ENCODE measurements around the gene SRCIN1. TPM values are rescaled to one million over a fixed set of nuclear protein-coding genes. Genes with fewer than 3 reads are reported as not detected.
A peak's percentile ranks its signal among the peaks of the same experiment; 100 is the strongest.
"Not testable (repeated sequence)": the region's sequence is repeated elsewhere in the genome, so short reads cannot be mapped to it uniquely, and the experiment has no call there.

Gene SRCIN1
- 0.05 TPM in 1 of 2 replicates, not detected in the other for total RNA-seq
- long read RNA-seq, result 0 reads

GRCh38 chr17:38605841-38606645, at the start of gene SRCIN1:
Gene SRCIN1 (minus strand): TSS chr17:38605952. CDS start chr17:38605705, 247 bp downstream.
- DNase-seq (ENCODE audit: extremely low spot score, unreplicated experiment), result no peak
- Mint-ChIP-seq H3K4me1 (ENCODE audit: unreplicated experiment) (peaks cover 10% of the 10 kb centered on the region), H3K36me3 (ENCODE audit: unreplicated experiment) (no peaks in the 10 kb centered on the region), H3K27ac (ENCODE audit: unreplicated experiment) (no peak within 1 kb of the TSS), H3K9me3 (ENCODE audit: unreplicated experiment) (no peaks in the 10 kb centered on the region), H3K27me3 (ENCODE audit: unreplicated experiment) (peaks cover 58% of the 10 kb centered on the region), H3K4me3 (ENCODE audit: unreplicated experiment) (peak within 1 kb of the TSS; percentile 63)
- TF ChIP-seq CTCF (IDR thresholded peaks at IDR 0.05), result peak; percentile 86

GRCh38 chr17:38654411-38655398, 49.0 kb upstream of the SRCIN1 start:
- H3K4me1 Mint-ChIP-seq (ENCODE audit: unreplicated experiment), result peaks cover 9% of the 10 kb centered on the region
- peaks cover 42% of the 10 kb centered on the region for H3K27me3 Mint-ChIP-seq (ENCODE audit: unreplicated experiment)
- H3K9me3 Mint-ChIP-seq (ENCODE audit: unreplicated experiment), result no peaks in the 10 kb centered on the region
- no peaks in the 10 kb centered on the region for H3K36me3 Mint-ChIP-seq (ENCODE audit: unreplicated experiment)
- H3K27ac Mint-ChIP-seq (ENCODE audit: unreplicated experiment), result no peak overlapping the region
- no peak for DNase-seq (ENCODE audit: extremely low spot score, unreplicated experiment)
- no peak for TF ChIP-seq CTCF (IDR thresholded peaks at IDR 0.05)
- H3K4me3 Mint-ChIP-seq (ENCODE audit: unreplicated experiment), result no peak overlapping the region

GRCh38 chr17:38653679-38654078, 47.9 kb upstream of the SRCIN1 start:
- H3K27ac Mint-ChIP-seq (ENCODE audit: unreplicated experiment), result no peak overlapping the region
- H3K4me3 Mint-ChIP-seq (ENCODE audit: unreplicated experiment), result no peak overlapping the region
- H3K36me3 Mint-ChIP-seq (ENCODE audit: unreplicated experiment), result no peaks in the 10 kb centered on the region
- TF ChIP-seq CTCF (IDR thresholded peaks at IDR 0.05), result no peak
- no peaks in the 10 kb centered on the region for H3K9me3 Mint-ChIP-seq (ENCODE audit: unreplicated experiment)
- no peak for DNase-seq (ENCODE audit: extremely low spot score, unreplicated experiment)
- H3K4me1 Mint-ChIP-seq (ENCODE audit: unreplicated experiment), result peaks cover 9% of the 10 kb centered on the region
- H3K27me3 Mint-ChIP-seq (ENCODE audit: unreplicated experiment), result peaks cover 42% of the 10 kb centered on the region

- no peak overlapping the region for H3K4me3 Mint-ChIP-seq (ENCODE audit: unreplicated experiment)
- H3K27ac Mint-ChIP-seq (ENCODE audit: unreplicated experiment), result no peak overlapping the region
- H3K9me3 Mint-ChIP-seq (ENCODE audit: unreplicated experiment), result no peaks in the 10 kb centered on the region
Measured at GRCh38 chr17:38653230-38653629, 47.5 kb upstream of the SRCIN1 start.

GRCh38 chr17:38650653-38651173, 45.0 kb upstream of the SRCIN1 start:
- not testable (repeated sequence) for H3K4me3 Mint-ChIP-seq (ENCODE audit: unreplicated experiment); H3K4me1 Mint-ChIP-seq (ENCODE audit: unreplicated experiment); H3K36me3 Mint-ChIP-seq (ENCODE audit: unreplicated experiment); H3K27ac Mint-ChIP-seq (ENCODE audit: unreplicated experiment); H3K9me3 Mint-ChIP-seq (ENCODE audit: unreplicated experiment); DNase-seq (ENCODE audit: extremely low spot score, unreplicated experiment)
- peaks cover 46% of the 10 kb centered on the region for H3K27me3 Mint-ChIP-seq (ENCODE audit: unreplicated experiment)

More at GRCh38 chr17:38653230-38653629, 47.5 kb upstream of the SRCIN1 start:
- no peak for DNase-seq (ENCODE audit: extremely low spot score, unreplicated experiment)
- H3K27me3 Mint-ChIP-seq (ENCODE audit: unreplicated experiment), result peaks cover 40% of the 10 kb centered on the region
- no peaks in the 10 kb centered on the region for H3K36me3 Mint-ChIP-seq (ENCODE audit: unreplicated experiment)
- no peak for TF ChIP-seq CTCF (IDR thresholded peaks at IDR 0.05)
- peaks cover 9% of the 10 kb centered on the region for H3K4me1 Mint-ChIP-seq (ENCODE audit: unreplicated experiment)

Data from osteocyte (in vitro differentiated cells).